OCI-LY7 (cell line): ENCODE data around the gene CDH23.

Experiments used
- EZH2phosphoT487 ChIP-seq: fragments of 200-600 bp; sonication (generic); IDR thresholded peaks from 2 replicates; pipeline ENCODE4 v1.6.1; 2018; ENCODE audit warnings: low read depth, borderline replicate concordance, mild to moderate bottlenecking, mixed run types, antibody characterized with exemption, low read length, moderate library complexity, mixed read lengths
- TF ChIP-seq, protein P1 (sequence below): fragments of 200-600 bp; sonication (generic); conservative IDR thresholded peaks from 2 replicates; pipeline ENCODE4 v1.5.1; 2014; ENCODE audit warnings: mild to moderate bottlenecking, antibody characterized with exemption, low read length, moderate library complexity, mixed read lengths

DNA sequence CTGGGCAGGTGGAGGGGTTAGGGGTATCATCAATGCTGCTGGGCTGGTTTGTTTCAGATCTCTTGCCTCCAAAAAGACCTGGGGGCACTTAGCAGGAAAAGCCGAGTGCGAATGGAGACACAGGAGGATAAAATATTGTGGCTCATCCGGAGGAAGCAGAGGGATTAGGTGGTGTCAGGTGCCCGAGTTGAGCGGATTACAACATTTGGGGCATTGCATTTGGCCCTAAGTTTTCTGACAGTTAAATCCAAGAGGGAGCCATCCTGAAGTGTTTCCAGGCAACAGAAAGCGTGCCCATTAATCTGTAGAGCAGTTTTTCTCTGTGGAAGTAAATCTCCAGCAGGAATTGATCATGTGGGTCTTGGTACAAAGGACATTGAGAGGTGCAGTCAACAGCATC is 85.9 kb downstream of the CDH23 start:
- TF ChIP-seq, protein P1, sequence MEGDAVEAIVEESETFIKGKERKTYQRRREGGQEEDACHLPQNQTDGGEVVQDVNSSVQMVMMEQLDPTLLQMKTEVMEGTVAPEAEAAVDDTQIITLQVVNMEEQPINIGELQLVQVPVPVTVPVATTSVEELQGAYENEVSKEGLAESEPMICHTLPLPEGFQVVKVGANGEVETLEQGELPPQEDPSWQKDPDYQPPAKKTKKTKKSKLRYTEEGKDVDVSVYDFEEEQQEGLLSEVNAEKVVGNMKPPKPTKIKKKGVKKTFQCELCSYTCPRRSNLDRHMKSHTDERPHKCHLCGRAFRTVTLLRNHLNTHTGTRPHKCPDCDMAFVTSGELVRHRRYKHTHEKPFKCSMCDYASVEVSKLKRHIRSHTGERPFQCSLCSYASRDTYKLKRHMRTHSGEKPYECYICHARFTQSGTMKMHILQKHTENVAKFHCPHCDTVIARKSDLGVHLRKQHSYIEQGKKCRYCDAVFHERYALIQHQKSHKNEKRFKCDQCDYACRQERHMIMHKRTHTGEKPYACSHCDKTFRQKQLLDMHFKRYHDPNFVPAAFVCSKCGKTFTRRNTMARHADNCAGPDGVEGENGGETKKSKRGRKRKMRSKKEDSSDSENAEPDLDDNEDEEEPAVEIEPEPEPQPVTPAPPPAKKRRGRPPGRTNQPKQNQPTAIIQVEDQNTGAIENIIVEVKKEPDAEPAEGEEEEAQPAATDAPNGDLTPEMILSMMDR = no peak
- no peak for TF ChIP-seq EZH2phosphoT487
